Right lobe of liver (tissue), 4 donors: Measurements from ENCODE around the gene EOGT.

Experiments
- POLR2A ChIP-seq: fragments of 450-650 bp; IDR thresholded peaks from one replicate; pipeline ENCODE4 v1.6.1; 2017; ENCODE audit warnings: antibody characterized with exemption, mild to moderate bottlenecking
- TF ChIP-seq, protein P1 (sequence below), 4 donors: fragments of 200-600 bp in 3 of 4; fragments of 450-650 bp in 1 of 4; IDR thresholded peaks; one replicate each; pipeline versions ENCODE4 v1.5.1 to v1.8.0; 2016 to 2022; ENCODE audit warnings: antibody characterized with exemption in 4 of 4, mild to moderate bottlenecking in 2 of 4
- donor health status: DM: no; HTN: no; CAD: no.
- donor health status: DM: no; HTN: no; CAD: no.
- donor health status: DM: no; HTN: yes; CAD: no.

DNA sequence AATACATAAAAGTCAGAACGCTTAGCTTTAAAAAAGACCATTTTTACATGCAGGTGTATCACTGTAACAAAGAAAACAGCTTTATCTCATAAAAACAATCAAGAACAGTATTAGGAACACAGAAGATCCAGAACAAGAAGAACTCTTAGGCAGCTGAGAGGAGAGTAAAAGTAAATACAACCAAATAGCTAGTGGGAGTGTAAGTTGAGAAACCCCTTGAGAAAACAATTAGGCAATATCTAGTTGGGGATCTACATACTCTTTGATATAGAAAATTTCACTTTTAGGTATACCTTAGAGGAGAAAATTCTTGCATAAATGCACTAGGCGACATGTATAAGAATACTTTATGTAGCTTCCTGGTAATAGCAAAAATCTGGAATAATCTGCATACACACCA is 31.1 kb upstream of the EOGT start:
- TF ChIP-seq, protein P1, sequence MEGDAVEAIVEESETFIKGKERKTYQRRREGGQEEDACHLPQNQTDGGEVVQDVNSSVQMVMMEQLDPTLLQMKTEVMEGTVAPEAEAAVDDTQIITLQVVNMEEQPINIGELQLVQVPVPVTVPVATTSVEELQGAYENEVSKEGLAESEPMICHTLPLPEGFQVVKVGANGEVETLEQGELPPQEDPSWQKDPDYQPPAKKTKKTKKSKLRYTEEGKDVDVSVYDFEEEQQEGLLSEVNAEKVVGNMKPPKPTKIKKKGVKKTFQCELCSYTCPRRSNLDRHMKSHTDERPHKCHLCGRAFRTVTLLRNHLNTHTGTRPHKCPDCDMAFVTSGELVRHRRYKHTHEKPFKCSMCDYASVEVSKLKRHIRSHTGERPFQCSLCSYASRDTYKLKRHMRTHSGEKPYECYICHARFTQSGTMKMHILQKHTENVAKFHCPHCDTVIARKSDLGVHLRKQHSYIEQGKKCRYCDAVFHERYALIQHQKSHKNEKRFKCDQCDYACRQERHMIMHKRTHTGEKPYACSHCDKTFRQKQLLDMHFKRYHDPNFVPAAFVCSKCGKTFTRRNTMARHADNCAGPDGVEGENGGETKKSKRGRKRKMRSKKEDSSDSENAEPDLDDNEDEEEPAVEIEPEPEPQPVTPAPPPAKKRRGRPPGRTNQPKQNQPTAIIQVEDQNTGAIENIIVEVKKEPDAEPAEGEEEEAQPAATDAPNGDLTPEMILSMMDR (IDR thresholded peaks at IDR 0.05), result no peak
- no peak for TF ChIP-seq POLR2A
